Fibroblast of villous mesenchyme (primary cell): ENCODE results near the gene OR8G1. TPM values are rescaled to one million over a fixed set of nuclear protein-coding genes. Genes with fewer than 3 reads are reported as not detected.
"Not testable (repeated sequence)": the region's sequence is repeated elsewhere in the genome, so short reads cannot be mapped to it uniquely, and the experiment has no call there.

ENCODE experiments used
- DNase-seq: peaks from one replicate; pipeline ENCODE4 v3.0.0-alpha.2; 2010; ENCODE audit warnings: low read depth
- H3K4me3 ChIP-seq: 2 replicates; pipeline ENCODE4 v1.5.1; 2011; ENCODE audit warnings: low read depth, mild to moderate bottlenecking, low read length
- total RNA-seq: library from RNA; depleted of rRNA; stranded (reverse); fragments of >200 nt; gene quantifications from 2 replicates; pipeline ENCODE4 v1.2.3, GENCODE V29; 2012
- TF ChIP-seq, protein P1 (sequence below): IDR thresholded peaks from 2 replicates; pipeline ENCODE4 v1.5.1; 2012; ENCODE audit warnings: low read depth, mild to moderate bottlenecking, low read length; ENCODE audit not compliant: insufficient read depth

Gene OR8G1
- total RNA-seq, 1 donor = not detected

DNA sequence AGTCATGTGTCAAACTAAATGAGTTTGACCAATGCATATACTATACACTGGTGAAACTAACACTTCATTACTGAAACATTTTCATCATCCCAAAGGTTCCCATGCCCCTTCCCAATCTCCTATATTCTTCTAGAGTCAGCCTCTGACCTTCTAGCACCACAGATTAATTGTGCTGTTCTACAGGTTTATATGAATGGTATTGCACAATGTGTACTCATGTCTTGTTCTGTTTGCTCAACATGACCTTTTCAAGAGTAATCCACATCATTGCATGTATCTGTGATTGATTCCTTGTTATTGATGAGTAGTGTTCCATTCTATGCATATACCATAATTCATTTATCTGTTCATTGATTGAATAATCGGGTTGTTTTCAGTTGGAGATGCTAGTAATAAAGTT, 7.5 kb upstream of the OR8G1 start:
- no peak overlapping the region for H3K4me3 ChIP-seq
- DNase-seq = no peak
- TF ChIP-seq, protein P1, sequence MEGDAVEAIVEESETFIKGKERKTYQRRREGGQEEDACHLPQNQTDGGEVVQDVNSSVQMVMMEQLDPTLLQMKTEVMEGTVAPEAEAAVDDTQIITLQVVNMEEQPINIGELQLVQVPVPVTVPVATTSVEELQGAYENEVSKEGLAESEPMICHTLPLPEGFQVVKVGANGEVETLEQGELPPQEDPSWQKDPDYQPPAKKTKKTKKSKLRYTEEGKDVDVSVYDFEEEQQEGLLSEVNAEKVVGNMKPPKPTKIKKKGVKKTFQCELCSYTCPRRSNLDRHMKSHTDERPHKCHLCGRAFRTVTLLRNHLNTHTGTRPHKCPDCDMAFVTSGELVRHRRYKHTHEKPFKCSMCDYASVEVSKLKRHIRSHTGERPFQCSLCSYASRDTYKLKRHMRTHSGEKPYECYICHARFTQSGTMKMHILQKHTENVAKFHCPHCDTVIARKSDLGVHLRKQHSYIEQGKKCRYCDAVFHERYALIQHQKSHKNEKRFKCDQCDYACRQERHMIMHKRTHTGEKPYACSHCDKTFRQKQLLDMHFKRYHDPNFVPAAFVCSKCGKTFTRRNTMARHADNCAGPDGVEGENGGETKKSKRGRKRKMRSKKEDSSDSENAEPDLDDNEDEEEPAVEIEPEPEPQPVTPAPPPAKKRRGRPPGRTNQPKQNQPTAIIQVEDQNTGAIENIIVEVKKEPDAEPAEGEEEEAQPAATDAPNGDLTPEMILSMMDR = no peak

DNA sequence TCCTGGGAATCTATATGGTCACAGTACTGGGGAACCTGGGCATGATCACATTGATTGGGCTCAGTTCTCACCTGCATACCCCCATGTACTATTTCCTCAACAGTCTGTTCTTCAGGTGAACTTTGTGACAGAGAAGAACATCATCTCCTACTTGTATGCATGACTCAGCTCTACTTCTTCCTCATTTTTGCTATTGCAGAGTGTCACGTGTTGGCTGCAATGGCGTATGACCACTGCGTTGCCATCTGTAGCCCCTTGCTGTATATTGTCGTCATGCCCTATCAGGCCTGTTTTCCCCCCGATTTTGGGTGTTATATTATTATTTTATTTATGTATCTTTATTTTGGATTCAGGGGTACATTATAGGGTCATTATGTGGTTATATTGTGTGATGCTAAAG, 2.4 kb upstream of the OR8G1 start:
- no peak overlapping the region for H3K4me3 ChIP-seq
- no peak for DNase-seq
- TF ChIP-seq, protein P1 = no peak

DNA sequence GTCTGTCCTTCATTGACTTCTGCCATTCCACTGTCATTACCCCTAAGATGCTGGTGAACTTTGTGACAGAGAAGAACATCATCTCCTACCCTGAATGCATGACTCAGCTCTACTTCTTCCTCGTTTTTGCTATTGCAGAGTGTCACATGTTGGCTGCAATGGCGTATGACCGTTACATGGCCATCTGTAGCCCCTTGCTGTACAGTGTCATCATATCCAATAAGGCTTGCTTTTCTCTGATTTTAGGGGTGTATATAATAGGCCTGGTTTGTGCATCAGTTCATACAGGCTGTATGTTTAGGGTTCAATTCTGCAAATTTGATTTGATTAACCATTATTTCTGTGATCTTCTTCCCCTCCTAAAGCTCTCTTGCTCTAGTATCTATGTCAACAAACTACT, 9.0 kb downstream of the OR8G1 start:
- DNase-seq, H3K4me3 ChIP-seq: not testable (repeated sequence)

DNA sequence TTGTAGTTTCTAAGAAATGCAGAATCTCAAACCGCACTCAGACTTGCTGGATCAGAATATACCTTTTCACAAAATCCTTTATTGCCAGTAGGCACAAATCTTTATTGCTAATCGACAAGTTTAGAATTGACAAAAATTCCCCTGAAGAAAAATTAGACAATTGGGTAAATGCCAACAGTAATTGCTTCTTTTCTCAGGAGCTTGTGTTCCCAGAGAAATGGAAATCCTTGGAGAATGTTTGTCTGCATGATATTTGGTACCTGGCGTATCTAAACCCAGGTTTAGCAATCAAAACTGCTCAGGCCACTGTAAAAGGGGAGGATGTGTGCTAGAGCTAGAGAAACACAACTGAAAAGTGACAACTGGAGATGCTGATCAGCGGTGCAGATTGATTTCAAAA, 15.2 kb downstream of the OR8G1 start, which contains the start of gene OR8G5:
Gene OR8G5, plus strand, starts transcription at position 301 of the 400 bp plus-strand sequence. CDS start 8,556 bp downstream, outside the sequence.
- no peak for DNase-seq
- TF ChIP-seq, protein P1 = no peak
- no peak within 1 kb of the TSS for H3K4me3 ChIP-seq

DNA sequence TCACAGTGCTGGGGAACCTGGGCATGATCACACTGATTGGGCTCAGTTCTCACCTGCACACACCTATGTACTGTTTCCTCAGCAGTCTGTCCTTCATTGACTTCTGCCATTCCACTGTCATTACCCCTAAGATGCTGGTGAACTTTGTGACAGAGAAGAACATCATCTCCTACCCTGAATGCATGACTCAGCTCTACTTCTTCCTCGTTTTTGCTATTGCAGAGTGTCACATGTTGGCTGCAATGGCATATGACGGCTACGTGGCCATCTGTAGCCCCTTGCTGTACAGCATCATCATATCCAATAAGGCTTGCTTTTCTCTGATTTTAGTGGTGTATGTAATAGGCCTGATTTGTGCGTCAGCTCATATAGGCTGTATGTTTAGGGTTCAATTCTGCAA, 24.1 kb downstream of the OR8G1 start:
- not testable (repeated sequence) for DNase-seq, H3K4me3 ChIP-seq

DNA sequence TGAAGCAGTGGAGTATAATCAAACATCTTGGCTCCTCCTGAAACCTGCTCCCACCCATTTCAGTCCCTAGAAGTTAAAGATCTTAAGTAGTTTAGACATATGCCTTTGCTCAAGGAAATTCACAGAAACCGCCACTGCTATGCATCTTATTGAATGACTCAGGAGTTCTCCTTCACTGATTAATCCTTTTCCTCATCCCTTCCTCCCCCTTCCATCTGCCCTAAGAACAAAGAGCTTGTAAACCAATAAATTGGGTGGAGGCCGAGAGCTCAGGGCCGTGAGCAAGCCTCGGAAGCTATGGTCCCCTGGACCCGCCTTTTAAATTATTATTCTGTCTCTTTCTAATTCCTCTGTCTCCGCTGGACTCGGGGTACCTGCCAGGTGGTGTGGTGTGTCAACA, 30.0 kb downstream of the OR8G1 start:
- not testable (repeated sequence) for H3K4me3 ChIP-seq, DNase-seq

DNA sequence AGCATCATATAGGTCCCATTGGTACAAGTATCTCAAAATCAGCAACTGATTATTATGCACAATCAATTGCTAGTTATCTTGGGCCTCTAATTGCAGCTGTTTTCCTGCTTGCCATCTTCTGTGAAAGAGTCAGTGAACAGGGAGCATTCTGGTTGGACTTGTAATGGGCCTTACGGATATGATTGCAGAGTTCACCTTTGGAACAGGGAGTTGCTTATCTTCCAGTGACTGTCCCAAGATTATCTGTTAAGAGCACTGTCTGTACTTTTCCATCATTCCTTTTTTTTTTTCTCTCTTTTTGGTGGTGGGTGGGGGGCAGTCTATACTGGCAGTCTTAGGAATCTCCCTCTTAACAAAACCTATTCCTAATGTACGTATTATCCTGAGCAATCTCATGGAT, 33.1 kb downstream of the OR8G1 start:
- TF ChIP-seq, protein P1 = no peak
- DNase-seq = no peak
- no peak overlapping the region for H3K4me3 ChIP-seq

DNA sequence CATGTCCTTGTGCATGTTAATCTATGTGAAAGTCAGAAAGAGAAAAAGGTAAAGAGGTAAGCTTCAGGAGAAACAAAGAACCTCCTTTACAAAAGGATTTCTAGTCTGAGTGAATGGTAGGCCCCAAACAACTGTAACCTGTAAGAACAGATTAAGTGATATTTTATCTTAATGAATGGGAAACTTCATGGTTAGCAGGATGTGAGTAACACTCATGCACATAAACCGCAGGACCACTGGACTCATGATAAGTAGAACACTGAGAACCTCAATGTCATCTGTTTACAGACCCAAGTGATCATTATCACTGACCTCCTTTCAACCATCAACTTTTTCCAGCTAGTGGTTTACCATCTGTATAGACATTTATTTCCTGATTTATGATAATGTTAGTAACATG, 35.2 kb downstream of the OR8G1 start:
- peak; percentile 90 for DNase-seq
- H3K4me3 ChIP-seq = no peak overlapping the region
- TF ChIP-seq, protein P1 = no peak

DNA sequence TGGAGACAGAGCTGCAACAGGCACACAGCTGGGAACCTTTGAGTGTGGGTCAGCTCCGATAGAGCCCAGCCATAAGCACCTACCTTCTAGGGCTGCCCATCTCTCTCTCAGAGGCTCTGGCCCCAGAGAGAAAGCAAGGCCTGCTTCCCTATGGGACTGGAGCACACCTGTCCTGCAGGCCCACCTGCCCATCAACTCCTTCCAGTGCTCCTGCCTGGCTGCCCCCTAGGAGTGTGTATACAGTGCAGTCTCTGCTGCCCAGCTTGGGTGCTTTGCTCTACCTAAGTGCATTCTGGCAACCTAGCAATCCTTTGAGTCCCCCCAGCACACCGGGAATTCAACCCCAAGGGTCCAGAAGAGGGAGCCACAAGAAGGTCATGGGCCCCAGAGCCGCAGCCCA, 36.3 kb downstream of the OR8G1 start:
- no peak overlapping the region for H3K4me3 ChIP-seq
- TF ChIP-seq, protein P1 = no peak
- no peak for DNase-seq
